ENCODE results near the gene GLIS2. TPM values are rescaled to one million over a fixed set of nuclear protein-coding genes. Genes with fewer than 3 reads are reported as not detected.

The GLIS2 gene
- total and polyA plus RNA-seq, 4 donors = 0.68 to 1.4 (median 1.1) TPM

GRCh38 chr16:4316108-4316863 is 419 bp downstream of the GLIS2 start:
- WGBS = 3% methylated on average over 92 of the region's 93 CpGs
- Histone ChIP-seq H3K27ac (ENCODE audit: low read depth in 1 of 2, low read length in 2 of 2) (peak overlapping the region; percentile 42 to 64), H3K9me3 (ENCODE audit: control insufficient read depth in 4 of 4, low read length in 3 of 4) (no peaks in the 10 kb centered on the region), H3K27me3 (ENCODE audit: control insufficient read depth in 4 of 4, insufficient read depth in 4 of 4, low read length in 3 of 4) (peaks cover 0 to 4% (median 0%) of the 10 kb centered on the region in 4 donors), H3K4me1 (ENCODE audit: control insufficient read depth in 4 of 4, insufficient read depth in 4 of 4, low read length in 3 of 4) (peaks cover 10 to 42% (median 28%) of the 10 kb centered on the region in 4 donors), H3K36me3 (ENCODE audit: control insufficient read depth in 4 of 4, insufficient read depth in 3 of 4, low read depth in 1 of 4, low read length in 3 of 4) (no peaks in the 10 kb centered on the region), H3K9ac (ENCODE audit: low read depth in 1 of 2, low read length in 2 of 2) (no peak overlapping the region), H3K4me3 (ENCODE audit: low read depth in 1 of 3, low read length in 3 of 3) (peak overlapping the region in 2 of 3 donors; percentile 39 to 61)
- DNase-seq (ENCODE audit: low spot score) = no peak
- no peak for TF ChIP-seq GABPA (IDR thresholded peaks at IDR 0.05 in 1 of 2, conservative IDR thresholded peaks at IDR 0.05 in 1 of 2)
- TF ChIP-seq JUND (IDR thresholded peaks at IDR 0.05) = no peak
- TF ChIP-seq CTCF (IDR thresholded peaks at IDR 0.05; ENCODE audit: low read depth, low read length, missing input control) = no peak
- TF ChIP-seq RAD21 (IDR thresholded peaks at IDR 0.05) = no peak
- no peak for TF ChIP-seq HNF4A (conservative IDR thresholded peaks at IDR 0.05)
- no peak for TF ChIP-seq MAX (IDR thresholded peaks at IDR 0.05)
- no peak for TF ChIP-seq HNF4G (IDR thresholded peaks at IDR 0.05)
- no peak for TF ChIP-seq EGR1 (IDR thresholded peaks at IDR 0.05; ENCODE audit: low read depth in 2 of 2)
- no peak for TF ChIP-seq REST (IDR thresholded peaks at IDR 0.05)
- no peak for TF ChIP-seq ZBTB33 (IDR thresholded peaks at IDR 0.05)
- TF ChIP-seq FOXA1 (IDR thresholded peaks at IDR 0.05) = no peak
- TF ChIP-seq RXRA (IDR thresholded peaks at IDR 0.05) = no peak
- TF ChIP-seq YY1 (IDR thresholded peaks at IDR 0.05) = no peak
- TF ChIP-seq SP1 (IDR thresholded peaks at IDR 0.05) = no peak
- TF ChIP-seq TAF1 (conservative IDR thresholded peaks at IDR 0.05) = no peak
- TF ChIP-seq FOXA2 (IDR thresholded peaks at IDR 0.05) = no peak
- TF ChIP-seq NR2F2 (IDR thresholded peaks at IDR 0.05) = no peak
- no peak for TF ChIP-seq ATF3 (IDR thresholded peaks at IDR 0.05)

Measured in liver (tissue), 9 donors.